NCI-H460 (cell line): ENCODE measurements around the gene LRRC74A. TPM values are rescaled to one million over a fixed set of nuclear protein-coding genes. Genes with fewer than 3 reads are reported as not detected.
A peak's percentile ranks its signal among the peaks of the same experiment; 100 is the strongest.

Experiments used
- DNase-seq: peaks from one replicate; pipeline ENCODE4 v3.0.0-alpha.2; 2016; ENCODE audit warnings: low read depth; ENCODE audit errors: extremely low read depth
- total RNA-seq: library from RNA; depleted of rRNA; stranded (reverse); fragments of >200 nt; shearing (Covaris generic); gene quantifications from 2 replicates; pipeline ENCODE4 v1.2.3, GENCODE V29; 2014

The LRRC74A gene
- total RNA-seq, 1 experiment from 2014 or later = not detected

DNA sequence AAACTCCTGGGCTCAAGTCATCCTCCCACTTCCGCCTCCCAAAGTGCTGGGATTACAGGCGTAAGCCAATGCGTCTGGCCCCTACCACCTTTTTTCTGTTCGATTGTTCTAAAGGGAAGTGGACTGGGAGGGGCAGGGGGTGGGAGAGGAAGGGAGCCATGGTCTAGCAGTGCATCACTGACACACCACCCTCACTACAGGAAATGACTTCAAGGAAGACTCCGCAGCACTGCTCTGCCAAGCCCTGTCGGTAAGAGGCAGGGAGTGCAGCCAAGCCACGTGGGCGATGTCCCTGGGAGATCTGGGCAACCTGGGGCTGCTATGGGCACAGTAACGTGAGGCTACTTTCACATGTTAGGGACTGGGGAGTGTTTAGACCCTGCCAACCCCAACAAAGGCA, 18.0 kb downstream of the LRRC74A start:
- DNase-seq = peak; percentile 11

DNA sequence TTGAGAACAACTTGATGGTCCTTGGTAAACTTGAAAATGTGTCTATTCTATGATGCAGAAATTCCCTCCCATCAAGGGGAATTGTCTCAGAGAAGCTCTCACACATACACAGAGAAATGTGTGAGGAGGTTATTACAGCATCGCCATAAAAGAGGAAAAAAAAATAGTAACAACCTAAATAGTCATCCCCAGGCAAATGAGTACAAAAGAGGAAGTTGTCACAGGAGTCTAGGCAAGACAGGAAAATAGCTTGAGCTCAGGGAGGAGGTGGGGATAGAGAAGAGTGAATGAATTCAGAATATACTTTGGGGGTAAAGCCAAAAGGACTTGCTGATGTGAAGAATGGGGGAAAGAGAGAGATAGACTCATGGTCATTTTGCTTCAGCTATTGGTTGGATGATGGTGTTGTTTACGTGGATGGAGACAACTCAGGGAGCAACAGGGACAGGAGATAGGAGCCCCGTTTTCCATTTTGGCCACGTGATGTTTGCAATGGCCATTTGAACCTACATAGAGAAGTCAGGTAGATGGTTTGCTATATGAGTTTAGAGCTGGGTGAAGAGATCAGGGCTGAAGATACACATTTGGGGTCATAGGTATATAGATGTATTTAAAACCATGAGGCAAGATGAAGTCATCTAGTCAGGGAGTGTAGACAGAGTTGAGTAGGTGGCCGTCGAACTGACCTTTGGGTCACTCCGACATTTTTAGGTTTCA, 20.3 kb downstream of the LRRC74A start:
- no peak for DNase-seq

DNA sequence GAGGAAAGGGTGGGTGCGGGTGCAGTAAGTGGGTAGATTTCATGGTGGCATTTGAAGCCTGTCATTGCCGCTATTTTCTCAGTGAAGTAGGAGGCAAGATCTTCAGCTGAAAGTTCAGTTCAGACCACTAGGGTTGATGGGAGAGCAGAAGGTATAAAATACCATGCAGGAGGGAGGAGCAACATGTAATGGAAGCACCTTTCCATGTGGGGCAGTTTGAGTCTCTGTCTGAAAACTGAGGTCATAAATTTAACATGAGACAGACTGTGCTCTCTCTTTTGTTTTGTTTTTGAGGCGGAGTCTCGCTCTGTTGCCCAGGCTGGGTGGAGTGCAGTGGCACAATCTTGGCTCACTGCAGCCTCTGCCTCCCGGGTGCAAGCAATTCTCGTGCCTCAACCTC, 22.7 kb downstream of the LRRC74A start:
- no peak for DNase-seq

DNA sequence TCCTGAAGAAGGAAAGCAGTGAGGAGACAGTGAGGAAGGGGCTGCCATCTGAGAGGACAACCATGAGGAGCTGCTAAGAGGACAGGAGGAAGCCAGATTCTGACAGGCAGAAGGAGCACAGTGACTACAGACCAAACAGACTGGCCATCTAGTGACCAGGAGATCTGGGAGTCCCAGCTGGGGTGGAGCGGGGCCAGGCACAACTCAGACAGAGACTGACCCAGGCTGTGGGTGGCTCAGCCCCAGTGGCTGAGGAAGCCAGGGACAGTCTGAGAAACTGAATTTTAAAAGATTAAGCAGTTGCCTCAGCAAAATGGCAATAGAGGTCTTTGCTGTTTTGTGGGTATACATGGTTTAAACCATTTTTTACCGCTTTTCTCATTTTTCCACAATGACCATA, 28.9 kb downstream of the LRRC74A start:
- DNase-seq = no peak

DNA sequence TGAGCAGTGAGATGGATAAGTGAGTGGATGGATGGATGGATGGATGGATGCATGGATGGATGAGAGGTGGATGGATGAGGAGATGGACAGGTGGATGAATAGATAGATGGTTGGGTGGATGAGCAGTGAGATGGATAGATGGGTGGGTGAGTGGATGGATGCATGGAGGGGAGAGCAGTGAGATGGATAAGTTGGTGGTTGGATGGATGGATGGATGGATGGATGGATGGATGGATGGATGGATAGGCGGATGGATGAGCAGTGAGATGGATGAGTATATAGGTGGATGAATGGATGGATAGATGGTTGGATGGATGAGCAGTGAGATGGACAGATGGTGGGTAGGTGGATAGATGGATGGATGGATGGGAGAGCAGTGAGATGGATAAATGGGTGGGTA, 30.6 kb downstream of the LRRC74A start:
- no peak for DNase-seq

DNA sequence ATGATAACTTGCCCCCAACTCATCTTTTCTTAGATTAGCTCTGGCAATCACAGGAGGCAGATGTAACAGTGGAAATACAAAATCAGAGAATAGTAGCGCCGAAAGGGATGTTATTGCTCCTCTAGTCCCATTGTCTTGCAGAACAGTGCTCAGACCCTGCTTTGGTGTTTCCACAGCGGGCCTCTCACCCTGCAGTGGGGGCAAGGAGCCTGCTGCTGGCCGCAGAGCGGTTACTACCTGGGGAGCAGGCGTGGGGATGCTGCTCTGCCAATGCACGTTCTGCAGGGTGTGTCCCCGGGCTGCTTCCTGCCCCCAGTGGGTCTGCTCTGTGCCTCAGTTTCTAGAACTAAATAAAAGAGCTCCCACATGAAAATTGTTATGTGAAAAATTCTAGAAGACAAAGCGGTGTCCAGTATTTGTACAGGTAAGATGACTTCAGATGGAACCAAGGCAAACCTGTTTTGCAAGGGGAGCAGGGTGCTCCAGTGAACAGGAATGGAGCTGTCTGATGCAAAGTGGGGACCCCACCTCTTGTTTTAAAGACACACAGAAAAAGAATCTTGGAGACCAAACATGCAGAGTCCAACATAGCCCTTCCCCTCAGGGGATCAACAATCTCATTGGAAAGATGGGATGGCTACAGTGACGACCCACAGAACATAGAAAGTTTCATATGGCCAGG, 35.5 kb downstream of the LRRC74A start:
- no peak for DNase-seq

DNA sequence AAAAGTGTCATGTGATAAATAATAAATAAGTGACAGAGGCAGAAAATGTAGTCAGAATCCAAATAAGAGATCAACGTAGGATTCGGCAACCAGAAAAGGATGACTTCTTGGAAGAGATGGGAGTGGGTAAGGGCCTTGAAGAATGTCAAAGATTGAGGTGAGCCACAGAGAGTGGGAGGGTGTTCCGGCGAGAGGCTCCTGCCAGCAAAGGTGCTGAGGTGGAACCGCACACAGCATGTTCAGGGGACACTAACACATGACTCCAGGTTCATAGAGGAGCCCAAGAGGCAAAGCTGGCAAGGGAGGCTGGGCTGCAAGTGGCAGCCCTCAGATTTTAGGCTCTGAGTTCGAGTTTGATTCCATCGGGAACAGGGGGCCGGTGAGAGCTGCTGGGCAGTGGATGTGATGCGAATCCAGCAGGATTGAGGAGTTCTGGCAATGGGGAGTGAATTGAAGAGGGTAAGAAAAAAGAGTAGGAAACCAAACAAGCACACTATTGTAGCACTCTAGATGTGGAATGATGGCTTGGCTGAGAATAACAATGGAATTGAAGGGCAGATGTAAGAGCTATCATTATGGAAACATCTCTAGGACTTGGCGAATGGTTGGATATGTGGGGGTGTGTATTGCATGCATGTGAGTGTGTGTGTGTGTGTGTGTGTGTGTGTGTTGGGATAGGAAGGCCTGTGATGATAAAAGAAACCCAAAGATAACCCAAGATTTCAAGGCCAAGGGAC, 36.5 kb downstream of the LRRC74A start:
- DNase-seq = no peak

DNA sequence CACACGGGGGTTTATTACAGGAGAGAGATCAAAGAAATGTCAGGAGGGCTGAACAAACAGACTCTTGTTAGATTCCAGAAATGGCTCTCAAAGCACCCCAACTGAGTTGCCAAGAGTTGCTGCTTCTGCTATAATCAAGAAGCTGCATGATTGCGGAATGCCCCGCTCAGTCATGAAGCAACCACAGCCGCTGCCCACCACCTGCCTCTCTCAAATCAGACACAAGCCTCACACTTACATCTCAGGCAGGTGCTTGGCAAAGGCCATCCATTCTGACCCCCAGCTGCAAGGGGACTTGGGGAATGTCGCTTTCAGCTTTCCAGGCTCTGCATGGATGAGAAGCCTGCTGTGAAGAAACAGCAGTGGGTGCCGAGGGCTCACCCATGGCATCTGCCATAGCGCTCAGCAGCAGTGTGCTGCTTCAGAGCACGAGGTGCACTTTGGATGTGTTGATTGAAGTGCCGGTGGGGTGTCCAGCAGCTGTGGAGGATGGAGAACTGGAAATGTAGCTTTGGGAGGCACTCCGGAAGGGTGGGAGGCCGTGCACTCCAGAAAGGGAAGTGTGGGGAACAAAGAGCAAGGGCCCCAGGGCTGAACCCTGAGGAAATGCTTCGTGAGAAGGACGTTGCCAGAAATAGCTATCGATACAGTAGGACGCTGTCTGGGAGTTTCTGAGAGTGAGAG, 37.7 kb downstream of the LRRC74A start:
- DNase-seq = no peak

DNA sequence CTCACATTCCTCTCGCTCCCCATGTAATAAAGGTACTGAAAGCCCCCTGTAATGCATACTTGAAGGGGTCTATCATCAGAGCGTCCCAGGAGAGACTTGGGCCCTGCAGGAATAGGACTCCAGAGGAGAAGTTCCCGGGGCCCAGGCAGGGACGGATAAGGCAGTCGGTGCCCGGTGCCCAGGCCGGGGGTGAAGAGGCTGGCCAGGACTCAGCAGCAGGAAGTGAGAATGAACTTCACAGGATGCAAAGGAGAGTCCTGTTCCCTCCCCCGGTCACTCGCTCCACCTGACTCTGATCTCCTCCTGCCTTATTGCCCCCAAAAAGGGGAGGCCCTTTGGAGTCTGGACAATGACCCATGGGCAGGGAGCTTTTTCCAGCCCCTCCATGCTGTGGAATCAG, 40.2 kb downstream of the LRRC74A start:
- DNase-seq = no peak

DNA sequence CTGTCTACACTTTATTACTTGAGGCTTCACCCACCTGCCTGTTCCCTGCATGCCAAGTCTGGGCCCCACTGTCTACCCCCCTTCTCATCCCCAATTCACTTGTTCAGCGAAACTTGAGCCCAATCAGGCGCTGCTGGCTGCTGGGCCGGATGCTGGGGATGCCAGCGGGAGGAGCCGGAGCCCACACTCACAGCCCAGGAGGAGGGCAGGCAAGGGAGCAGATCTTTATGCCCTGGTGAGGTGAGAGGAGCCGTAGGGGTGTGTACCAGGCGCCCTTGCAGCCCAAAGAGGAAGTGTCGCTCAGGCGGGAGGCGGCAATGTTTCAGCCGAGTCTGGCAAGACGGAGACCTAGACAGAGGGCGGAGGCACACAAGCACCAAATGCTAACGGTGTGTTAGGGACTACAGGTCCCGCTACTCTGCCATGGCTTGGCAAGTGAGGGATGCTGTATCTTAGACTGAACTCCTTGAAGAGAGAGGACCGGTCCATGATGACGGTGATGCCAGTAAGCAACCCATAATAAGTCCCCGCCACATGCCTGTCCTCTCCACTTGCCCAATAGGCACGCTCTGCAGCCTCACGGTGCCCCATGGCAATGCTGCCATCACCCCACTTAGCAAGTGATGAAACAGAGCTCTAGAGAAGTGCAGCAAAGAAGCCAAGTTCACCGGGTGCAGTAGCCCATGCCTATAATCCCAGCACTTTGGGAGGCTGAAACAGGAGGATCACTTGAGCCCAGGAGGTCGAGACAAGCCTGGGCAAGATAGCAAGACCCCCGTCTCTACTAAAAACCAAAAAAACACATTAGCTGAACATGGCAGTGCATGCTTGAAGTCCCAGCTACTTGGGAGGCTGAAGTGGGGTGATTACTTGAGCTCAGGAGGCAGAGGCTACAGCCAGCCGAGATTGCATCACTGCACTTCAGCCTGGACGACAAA, 41.6 kb downstream of the LRRC74A start:
- DNase-seq = no peak

DNA sequence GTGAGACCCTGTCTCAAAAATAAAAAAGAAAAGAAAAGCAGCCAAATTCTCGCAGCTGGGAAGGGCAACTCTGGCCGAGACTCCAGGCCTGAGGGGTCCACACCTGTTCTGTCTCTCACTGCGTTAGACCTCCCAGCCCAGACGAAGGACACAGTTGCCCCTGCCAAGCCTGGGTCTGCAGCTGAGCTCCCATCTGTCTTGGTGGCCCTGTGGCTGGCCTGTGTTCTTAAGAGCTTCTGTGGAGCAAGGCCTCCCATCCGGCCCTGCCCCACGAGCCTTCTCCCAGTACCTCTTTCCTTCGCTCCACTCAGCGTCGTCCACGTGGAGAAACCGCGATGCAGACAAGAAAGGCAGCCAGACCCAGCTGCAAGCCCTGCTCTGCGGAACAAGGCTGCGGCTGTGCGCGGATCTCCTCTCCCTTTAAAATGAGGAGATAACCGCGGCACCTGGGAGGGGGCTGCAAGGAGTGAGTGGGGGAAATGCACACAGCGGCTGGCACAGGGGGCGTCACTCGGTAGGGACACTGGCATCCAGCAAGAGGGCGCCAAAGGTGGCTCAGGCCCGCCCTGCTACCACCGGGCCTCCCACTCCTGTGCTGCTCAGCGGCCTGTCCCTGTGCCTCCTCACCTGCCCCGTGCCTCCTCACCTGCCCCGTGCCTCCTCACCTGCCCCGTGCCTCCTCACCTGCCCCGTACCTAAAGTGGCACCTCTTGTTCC, 42.4 kb downstream of the LRRC74A start:
- DNase-seq = no peak

DNA sequence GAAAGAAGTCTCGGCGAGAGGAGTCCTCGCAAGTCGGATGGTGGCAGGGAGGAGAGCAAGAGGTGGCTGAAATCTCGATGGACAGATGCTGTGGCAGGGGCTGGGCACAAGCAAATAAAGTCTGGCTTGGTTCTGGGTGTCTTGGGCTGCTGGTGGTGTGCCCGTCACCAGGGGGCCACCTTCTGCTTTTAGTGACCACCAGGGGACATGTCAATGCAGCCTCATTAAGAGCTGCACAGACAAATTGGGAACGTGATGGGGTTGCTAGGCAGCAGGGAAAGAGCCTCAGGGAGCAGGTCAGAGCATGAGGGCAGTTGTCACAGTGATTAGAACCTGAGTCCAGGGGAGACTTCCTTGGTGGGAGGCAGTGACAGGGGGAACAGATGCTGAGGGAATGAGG, 44.0 kb downstream of the LRRC74A start:
- no peak for DNase-seq

DNA sequence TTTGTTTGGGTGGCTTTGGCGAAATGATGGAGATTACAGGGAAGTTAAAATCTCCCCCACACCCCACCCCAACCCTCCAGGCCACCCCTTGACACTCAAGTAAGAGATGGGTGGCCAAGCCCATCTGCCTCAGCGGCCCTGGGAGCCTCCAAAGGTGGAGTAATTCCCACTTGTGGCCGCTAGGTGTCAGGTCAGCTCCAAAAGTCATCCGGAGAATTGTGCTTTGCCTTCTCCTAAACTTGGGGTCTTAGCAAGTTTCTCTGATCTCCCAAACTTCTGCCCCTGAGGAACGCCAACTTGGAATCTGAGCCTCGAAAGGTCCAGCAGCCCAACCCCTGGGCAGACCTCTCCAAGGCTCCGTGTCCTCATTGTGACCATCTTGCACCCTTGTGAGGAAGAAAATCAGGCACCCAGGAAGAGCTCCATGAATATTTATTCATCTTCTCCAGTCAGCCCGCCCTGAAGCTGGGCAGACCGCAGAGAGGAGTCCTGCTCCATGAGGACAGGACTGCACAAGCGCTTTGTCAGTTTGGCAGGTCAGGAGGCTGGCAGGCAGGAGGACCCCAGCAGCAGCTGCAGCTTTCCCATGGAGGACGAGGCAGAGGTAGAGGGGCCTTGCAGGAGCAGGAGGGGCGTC, 46.7 kb downstream of the LRRC74A start:
- peak; percentile 53 for DNase-seq

DNA sequence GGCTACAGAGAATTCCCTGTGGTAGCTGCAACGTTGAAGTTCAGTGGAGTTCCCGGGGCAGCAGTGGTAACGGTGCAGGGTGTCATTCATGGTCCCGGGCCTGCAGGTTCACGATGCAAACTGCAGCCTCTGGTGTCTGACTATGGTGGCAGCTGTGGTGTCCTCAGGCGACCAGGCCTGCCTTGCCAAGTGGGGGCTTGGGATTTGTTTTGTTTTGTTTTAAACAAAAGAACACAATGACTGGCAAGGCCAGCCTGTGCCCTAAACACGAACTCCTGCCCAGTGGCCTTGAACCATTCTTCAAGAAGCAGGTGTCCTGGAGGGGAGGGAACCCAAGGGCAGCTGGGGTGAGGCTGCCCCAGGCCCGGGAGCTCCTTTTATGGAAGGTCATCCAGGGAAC, 48.5 kb downstream of the LRRC74A start:
- no peak for DNase-seq

DNA sequence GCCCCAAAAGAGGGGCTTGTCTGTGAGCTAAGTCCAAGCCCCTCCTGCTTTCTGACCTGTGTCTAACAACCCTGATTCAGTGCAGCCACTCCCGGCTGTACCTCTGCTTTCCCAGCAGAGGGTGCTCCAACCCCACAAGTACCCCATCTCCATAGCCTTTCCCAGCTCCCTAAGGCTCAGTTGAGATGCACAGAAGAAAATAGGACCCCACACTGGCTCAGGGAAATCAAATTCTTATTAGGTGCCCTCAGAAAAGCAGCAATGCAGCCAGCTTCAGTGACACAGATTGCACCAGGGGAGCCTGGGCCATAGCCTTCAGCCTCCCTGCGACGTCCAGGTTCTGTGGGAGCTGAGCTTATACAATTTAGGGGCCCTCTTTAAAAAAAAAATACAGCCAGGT, 49.9 kb downstream of the LRRC74A start:
- DNase-seq = peak; percentile 64

DNA sequence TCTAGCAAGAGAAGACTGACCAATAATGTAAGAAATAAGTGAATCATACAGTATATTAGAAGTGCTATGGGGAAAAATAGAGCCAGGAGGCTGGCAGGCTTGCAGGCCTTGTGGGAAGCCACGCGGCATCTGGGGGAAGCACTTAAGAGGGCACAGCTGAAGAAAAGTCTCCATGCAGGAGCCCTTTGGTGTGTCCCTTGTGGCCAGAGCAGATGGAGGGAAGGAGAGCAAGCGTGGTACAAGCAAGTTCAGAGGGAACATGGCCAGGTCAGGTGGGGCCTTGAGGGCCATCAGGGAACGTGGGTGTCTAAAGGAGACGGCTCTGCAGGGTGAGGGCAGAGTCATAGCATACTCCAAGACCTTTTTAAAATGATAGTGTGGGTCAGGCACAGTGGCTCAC, 51.7 kb downstream of the LRRC74A start:
- DNase-seq = no peak

DNA sequence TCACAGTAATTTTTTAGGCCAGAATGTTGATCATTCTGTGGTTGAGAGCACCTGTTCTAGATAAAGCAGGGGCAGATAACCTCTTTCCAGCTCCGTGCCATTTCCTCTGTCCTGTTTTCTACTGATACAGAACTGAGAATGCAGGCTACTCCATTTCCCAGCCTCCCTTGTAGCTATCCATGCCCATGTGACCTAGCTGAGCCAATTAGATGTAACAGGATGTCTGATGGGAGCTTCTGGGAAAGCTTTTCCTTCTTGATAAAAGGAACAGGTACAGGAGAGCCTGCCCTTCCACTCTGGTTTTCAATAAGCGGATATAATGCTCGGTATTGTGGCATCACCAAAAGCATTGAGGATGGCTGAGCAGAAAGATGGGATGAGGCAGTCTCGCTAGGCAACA, 54.2 kb downstream of the LRRC74A start:
- no peak for DNase-seq

DNA sequence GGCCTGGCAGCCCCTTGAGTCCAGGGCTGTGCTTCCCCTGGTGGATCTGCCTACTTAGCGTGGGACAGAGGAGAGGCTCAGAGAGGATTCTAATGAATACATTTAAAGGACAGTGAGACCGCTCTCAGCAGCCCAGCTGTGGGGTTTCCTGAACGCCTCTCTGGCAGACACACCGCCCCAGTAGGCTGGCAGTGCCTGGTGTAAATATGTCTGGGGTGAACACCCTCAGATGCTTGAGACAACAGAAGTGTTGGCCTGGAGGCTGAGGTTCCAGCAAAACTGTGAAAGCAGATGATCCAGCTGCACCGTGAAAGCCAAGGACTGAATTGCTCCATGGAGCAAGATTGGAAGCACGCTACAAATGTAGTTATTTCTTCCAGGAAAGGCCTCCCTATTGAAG, 55.1 kb downstream of the LRRC74A start:
- DNase-seq = no peak

DNA sequence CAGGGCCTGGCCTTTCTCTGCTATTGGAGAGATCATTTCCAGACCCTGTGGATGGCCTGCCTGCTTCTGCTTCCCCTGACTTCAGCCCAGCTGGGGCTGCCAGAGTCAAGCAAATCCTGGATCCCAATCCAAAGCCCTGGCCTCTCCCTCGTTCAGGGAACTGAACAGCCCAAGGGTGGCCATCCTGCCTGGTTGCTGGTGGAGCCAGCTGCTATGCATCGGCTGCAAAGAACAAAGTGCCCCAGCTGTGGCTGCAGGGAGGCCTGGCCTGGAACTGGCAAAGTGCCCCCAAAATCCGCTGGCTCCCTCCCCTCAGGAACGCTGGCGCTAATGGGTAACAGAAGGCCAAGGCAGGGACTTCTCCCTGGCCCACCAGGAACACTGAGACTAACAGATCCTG, 56.4 kb downstream of the LRRC74A start:
- no peak for DNase-seq
